Fibroblast of the aortic adventitia (primary cell): ENCODE data around the gene BMP15. TPM values are rescaled to one million over a fixed set of nuclear protein-coding genes. Genes with fewer than 3 reads are reported as not detected.
A peak's percentile ranks its signal among the peaks of the same experiment; 100 is the strongest.

Experiments
- DNase-seq: peaks from one replicate; pipeline ENCODE4 v3.0.0-alpha.2; 2010; ENCODE audit warnings: low read depth
- H3K4me3 ChIP-seq: 2 replicates; pipeline ENCODE4 v1.5.1; 2011; ENCODE audit warnings: low read depth, mild to moderate bottlenecking, control low read depth, low read length, moderate library complexity
- CTCF ChIP-seq: IDR thresholded peaks from 2 replicates; pipeline ENCODE4 v1.5.1; 2011; ENCODE audit warnings: mild to moderate bottlenecking, low read length, control low read depth, inconsistent platforms; ENCODE audit not compliant: insufficient read depth
- total RNA-seq: library from RNA; depleted of rRNA; stranded (reverse); fragments of >200 nt; gene quantifications from 2 replicates; pipeline ENCODE4 v1.2.3, GENCODE V29; 2012; ENCODE audit warnings: low replicate concordance

BMP15 gene
- total RNA-seq, 1 donor, result not detected

- DNase-seq, result peak; percentile 3
- TF ChIP-seq CTCF, result peak; percentile 22
- H3K4me3 ChIP-seq, result no peak overlapping the region
These were observed 9.6 kb downstream of the BMP15 start for GRCh38 chrX:50920132-50920531.

- no peak for DNase-seq
- H3K4me3 ChIP-seq, result no peak overlapping the region
These were observed 16.6 kb downstream of the BMP15 start for GRCh38 chrX:50927127-50927526.

GRCh38 chrX:50941638-50942037 lies 31.1 kb downstream of the BMP15 start:
- peak; percentile 22 for TF ChIP-seq CTCF
- no peak overlapping the region for H3K4me3 ChIP-seq
- no peak for DNase-seq

More at GRCh38 chrX:50927127-50927526, 16.6 kb downstream of the BMP15 start:
- no peak for TF ChIP-seq CTCF

GRCh38 chrX:50942471-50942870 lies 31.9 kb downstream of the BMP15 start:
- H3K4me3 ChIP-seq, result no peak overlapping the region
- DNase-seq, result no peak
- no peak for TF ChIP-seq CTCF

GRCh38 chrX:50952406-50952805 lies 41.9 kb downstream of the BMP15 start:
- H3K4me3 ChIP-seq, result no peak overlapping the region
- DNase-seq, result no peak
- TF ChIP-seq CTCF, result no peak

GRCh38 chrX:50953832-50954231 lies 43.3 kb downstream of the BMP15 start:
- no peak overlapping the region for H3K4me3 ChIP-seq
- DNase-seq, result no peak
- TF ChIP-seq CTCF, result no peak

GRCh38 chrX:50962156-50962555 lies 51.6 kb downstream of the BMP15 start:
- TF ChIP-seq CTCF, result no peak
- no peak overlapping the region for H3K4me3 ChIP-seq
- no peak for DNase-seq
